Nephron progenitor cell (in vitro differentiated cells): ENCODE data around the gene SYDE2.

Experiments used
- DNase-seq: peaks from one replicate; pipeline ENCODE4 v3.0.0; 2021
- H3K27ac Mint-ChIP-seq: 2 replicates; pipeline ENCODE4 v1.8.0; 2021; ENCODE audit warnings: mild to moderate bottlenecking, moderate library complexity, mixed read lengths
- H3K27me3 Mint-ChIP-seq: 2 replicates; pipeline ENCODE4 v1.8.0; 2021; ENCODE audit warnings: mild to moderate bottlenecking, low read depth, mixed read lengths; ENCODE audit not compliant: poor library complexity
- H3K36me3 Mint-ChIP-seq: 2 replicates; pipeline ENCODE4 v1.8.0; 2021; ENCODE audit warnings: low read depth, mixed read lengths
- H3K4me1 Mint-ChIP-seq: 2 replicates; pipeline ENCODE4 v1.8.0; 2021; ENCODE audit warnings: mixed read lengths
- H3K4me3 Mint-ChIP-seq: 2 replicates; pipeline ENCODE4 v1.8.0; 2021; ENCODE audit warnings: mild to moderate bottlenecking, moderate library complexity, mixed read lengths
- H3K9me3 Mint-ChIP-seq: 2 replicates; pipeline ENCODE4 v1.8.0; 2021; ENCODE audit warnings: mild to moderate bottlenecking, moderate library complexity, mixed read lengths
- CTCF ChIP-seq: fragments of 200-600 bp; sonication (generic); IDR thresholded peaks from 2 replicates; pipeline ENCODE4 v1.5.0; 2021; ENCODE audit warnings: antibody characterized with exemption

Gene SYDE2

GRCh38 chr1:85132078-85132720 lies 68.6 kb downstream of the SYDE2 start:
- H3K4me1 Mint-ChIP-seq = no peaks in the 10 kb centered on the region
- no peak for TF ChIP-seq CTCF
- DNase-seq = no peak
- H3K4me3 Mint-ChIP-seq = no peak overlapping the region
- no peak overlapping the region for H3K27ac Mint-ChIP-seq
- no peaks in the 10 kb centered on the region for H3K9me3 Mint-ChIP-seq
- no peaks in the 10 kb centered on the region for H3K36me3 Mint-ChIP-seq
- peaks cover 9% of the 10 kb centered on the region for H3K27me3 Mint-ChIP-seq

GRCh38 chr1:85128316-85128715 lies 72.5 kb downstream of the SYDE2 start:
- no peak overlapping the region for H3K4me3 Mint-ChIP-seq
- H3K36me3 Mint-ChIP-seq = no peaks in the 10 kb centered on the region
- no peak for DNase-seq
- H3K4me1 Mint-ChIP-seq = peaks cover under 1% of the 10 kb centered on the region
- peaks cover 9% of the 10 kb centered on the region for H3K27me3 Mint-ChIP-seq
- no peak overlapping the region for H3K27ac Mint-ChIP-seq
- H3K9me3 Mint-ChIP-seq = no peaks in the 10 kb centered on the region
- no peak for TF ChIP-seq CTCF

- no peak for TF ChIP-seq CTCF
- Mint-ChIP-seq H3K36me3 (no peaks in the 10 kb centered on the region), H3K9me3 (no peaks in the 10 kb centered on the region), H3K4me3 (no peak overlapping the region), H3K27ac (no peak overlapping the region), H3K4me1 (peaks cover 5% of the 10 kb centered on the region), H3K27me3 (peaks cover 3% of the 10 kb centered on the region)
- no peak for DNase-seq
Measured at GRCh38 chr1:85125891-85126290, 74.9 kb downstream of the SYDE2 start.

- no peaks in the 10 kb centered on the region for H3K36me3 Mint-ChIP-seq
- H3K4me3 Mint-ChIP-seq = no peak overlapping the region
- no peak overlapping the region for H3K27ac Mint-ChIP-seq
- no peak for DNase-seq
- peaks cover 4% of the 10 kb centered on the region for H3K27me3 Mint-ChIP-seq
- peaks cover 5% of the 10 kb centered on the region for H3K4me1 Mint-ChIP-seq
- TF ChIP-seq CTCF = no peak
- no peaks in the 10 kb centered on the region for H3K9me3 Mint-ChIP-seq
Measured at GRCh38 chr1:85124091-85124490, 76.7 kb downstream of the SYDE2 start.

- no peak overlapping the region for H3K27ac Mint-ChIP-seq
- no peaks in the 10 kb centered on the region for H3K9me3 Mint-ChIP-seq
- no peak for DNase-seq
- TF ChIP-seq CTCF = no peak
- H3K27me3 Mint-ChIP-seq = peaks cover 4% of the 10 kb centered on the region
- peaks cover 5% of the 10 kb centered on the region for H3K4me1 Mint-ChIP-seq
- H3K4me3 Mint-ChIP-seq = no peak overlapping the region
- no peaks in the 10 kb centered on the region for H3K36me3 Mint-ChIP-seq
Measured at GRCh38 chr1:85122169-85122568, 78.6 kb downstream of the SYDE2 start.

GRCh38 chr1:85121744-85122143 lies 79.1 kb downstream of the SYDE2 start:
- Mint-ChIP-seq H3K36me3 (no peaks in the 10 kb centered on the region), H3K27ac (no peak overlapping the region), H3K4me1 (peaks cover 5% of the 10 kb centered on the region), H3K27me3 (peaks cover 4% of the 10 kb centered on the region), H3K4me3 (no peak overlapping the region), H3K9me3 (no peaks in the 10 kb centered on the region)
- no peak for DNase-seq
- no peak for TF ChIP-seq CTCF
